Calu3 (cell line): Measurements from ENCODE around the gene MAST3. TPM values are rescaled to one million over a fixed set of nuclear protein-coding genes. Genes with fewer than 3 reads are reported as not detected.

Source experiments
- Bru-seq: library from RNA; stranded (reverse); fragments of 400-500 nt; gene quantifications from one replicate; lab custom pipeline; 2021; lab: Mats Ljungman, UMichigan
- BruChase-seq, 2 experiments: library from RNA; stranded (reverse); fragments of 400-500 nt; gene quantifications; one replicate each; lab custom pipeline; 2021; lab: Mats Ljungman, UMichigan
- BruUV-seq: library from RNA; stranded (reverse); fragments of 400-500 nt; replicated peaks from 2 replicates; lab custom pipeline; 2021; lab: Mats Ljungman, UMichigan
- CTCF ChIA-PET: fragments of 300-600 bp; sonication (Branson Sonifier 250); formaldehyde crosslinking; loops from one replicate; lab custom pipeline; 2022; ENCODE audit warnings: antibody characterized with exemption; lab: Charles Lee
- DNase-seq: peaks from one replicate; pipeline ENCODE4 v3.0.0; 2022
- H3K27ac Mint-ChIP-seq: one replicate; pipeline ENCODE4 v1.8.0; 2022; ENCODE audit warnings: mixed read lengths; ENCODE audit not compliant: unreplicated experiment
- H3K27me3 Mint-ChIP-seq: one replicate; pipeline ENCODE4 v1.8.0; 2022; ENCODE audit warnings: mixed read lengths; ENCODE audit not compliant: unreplicated experiment
- H3K36me3 Mint-ChIP-seq: one replicate; pipeline ENCODE4 v1.8.0; 2022; ENCODE audit warnings: mild to moderate bottlenecking, moderate library complexity, mixed read lengths; ENCODE audit not compliant: insufficient read depth, unreplicated experiment
- H3K4me1 Mint-ChIP-seq: one replicate; pipeline ENCODE4 v1.8.0; 2022; ENCODE audit warnings: mild to moderate bottlenecking, low read depth, mixed read lengths; ENCODE audit not compliant: unreplicated experiment
- H3K4me3 Mint-ChIP-seq: one replicate; pipeline ENCODE4 v1.8.0; 2022; ENCODE audit warnings: mild to moderate bottlenecking, low read depth, moderate library complexity, mixed read lengths; ENCODE audit not compliant: unreplicated experiment
- H3K9me3 Mint-ChIP-seq: one replicate; pipeline ENCODE4 v1.8.0; 2022; ENCODE audit warnings: low read depth, mixed read lengths; ENCODE audit not compliant: unreplicated experiment
- CTCF ChIP-seq: fragments of 200-600 bp; IDR thresholded peaks from one replicate; pipeline ENCODE4 v1.8.0; 2022; ENCODE audit warnings: antibody characterized with exemption; ENCODE audit not compliant: unreplicated experiment
- intact Hi-C: fragments of 100-400 bp; cut with micrococcal nuclease; formaldehyde crosslinking; loops from one replicate; pipeline ENCODE4 v1.10.0; 2022; ENCODE audit not compliant: unreplicated experiment
- long read RNA-seq: library from polyadenylated mRNA; stranded (forward); transcript quantifications from one replicate; pipeline ENCODE4 v2.0.0, GENCODE V29; 2022
- total RNA-seq: library from RNA; stranded (reverse); gene quantifications from 2 replicates; pipeline ENCODE4 v1.2.3, GENCODE V29; 2022

Gene MAST3
- 5.5 and 5.9 TPM in 2 replicates for total RNA-seq
- Bru-seq, nascent RNA, result percentile 33 among the genes with signal in this experiment
- BruChase-seq, experiment 1, labeled RNA remaining after a 6-hour chase, result percentile 39 among the genes with signal in this experiment
- BruChase-seq, experiment 2, labeled RNA remaining after a 2-hour chase, result percentile 40 among the genes with signal in this experiment
- long read RNA-seq, partial matches to known transcripts, result 7 of 10 reads
- long read RNA-seq, other reads (novel, unspliced or antisense), result 3 of 10 reads

DNA sequence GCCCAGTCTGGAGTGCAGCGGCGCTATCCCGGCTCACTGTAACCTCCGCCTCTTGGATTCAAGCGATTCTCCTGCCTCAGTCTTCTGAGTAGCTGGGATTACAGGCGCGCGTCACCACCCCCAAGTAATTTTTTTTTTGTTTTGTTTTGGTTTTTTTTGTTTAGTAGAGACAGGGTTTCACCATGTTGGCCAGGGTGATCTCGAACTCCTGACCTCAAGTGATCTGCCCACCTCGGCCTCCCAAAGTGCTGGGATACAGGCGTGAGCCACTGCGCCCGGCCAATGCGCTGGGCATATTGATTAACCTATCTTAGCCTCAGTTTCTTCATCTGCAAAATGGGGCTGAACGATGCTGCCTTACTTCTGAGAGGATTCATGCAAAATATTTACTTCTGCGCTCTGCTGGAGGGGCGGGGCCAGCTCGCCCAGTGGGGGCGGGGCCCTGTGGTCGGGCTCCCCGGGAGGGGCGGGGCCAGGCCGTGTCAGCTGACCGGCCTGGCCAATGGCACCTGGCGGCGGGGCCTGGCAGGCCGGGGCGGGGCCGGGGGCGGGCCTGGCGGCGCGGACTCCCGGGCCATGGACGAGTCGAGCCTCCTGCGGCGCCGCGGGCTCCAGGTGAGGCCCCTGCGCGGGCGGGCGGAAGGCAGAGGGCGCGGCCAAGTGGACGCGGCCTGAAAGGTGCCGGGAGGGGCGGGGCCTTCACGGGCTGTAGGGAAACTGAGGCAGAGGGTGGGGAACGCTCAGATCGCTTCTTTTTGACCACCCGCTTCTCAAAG, at the start of gene MAST3:
TSS of gene MAST3 (plus strand) at position 562 of the 776 bp plus-strand sequence. CDS start at position 577, 15 bp downstream.
- no peak within 1 kb of the TSS for H3K27ac Mint-ChIP-seq
- TF ChIP-seq CTCF, result no peak
- peaks cover 22% of the 10 kb centered on the region for H3K27me3 Mint-ChIP-seq
- no peaks in the 10 kb centered on the region for H3K4me1 Mint-ChIP-seq
- peak within 1 kb of the TSS; percentile 48 for H3K4me3 Mint-ChIP-seq
- H3K9me3 Mint-ChIP-seq, result no peaks in the 10 kb centered on the region
- CTCF ChIA-PET, result no interaction called here
- intact Hi-C loops, result no loop called here
- H3K36me3 Mint-ChIP-seq, result no peaks in the 10 kb centered on the region
- no TSS peak for BruUV-seq
- DNase-seq, result peak; percentile 91

- no peak overlapping the region for H3K4me3 Mint-ChIP-seq
- no peaks in the 10 kb centered on the region for H3K9me3 Mint-ChIP-seq
- CTCF ChIA-PET, result no interaction called here
Observed at GRCh38 chr19:18049385-18049784, 48.2 kb upstream of the MAST3 start.

GRCh38 chr19:18051887-18052286, 45.7 kb upstream of the MAST3 start:
- intact Hi-C loops, result no loop called here
- Mint-ChIP-seq H3K4me3 (no peak overlapping the region), H3K36me3 (no peaks in the 10 kb centered on the region), H3K9me3 (no peaks in the 10 kb centered on the region), H3K27me3 (peaks cover 20% of the 10 kb centered on the region), H3K27ac (no peak overlapping the region), H3K4me1 (peaks cover 8% of the 10 kb centered on the region)
- no peak for DNase-seq
- no TSS peak for BruUV-seq
- TF ChIP-seq CTCF, result no peak
- CTCF ChIA-PET, result no interaction called here

More at GRCh38 chr19:18049385-18049784, 48.2 kb upstream of the MAST3 start:
- no TSS peak for BruUV-seq
- no peak for DNase-seq
- no peak overlapping the region for H3K27ac Mint-ChIP-seq
- H3K36me3 Mint-ChIP-seq, result peaks cover 14% of the 10 kb centered on the region
- peaks cover 26% of the 10 kb centered on the region for H3K4me1 Mint-ChIP-seq
- H3K27me3 Mint-ChIP-seq, result peaks cover 20% of the 10 kb centered on the region
- TF ChIP-seq CTCF, result no peak
- intact Hi-C loops, result no loop called here

DNA sequence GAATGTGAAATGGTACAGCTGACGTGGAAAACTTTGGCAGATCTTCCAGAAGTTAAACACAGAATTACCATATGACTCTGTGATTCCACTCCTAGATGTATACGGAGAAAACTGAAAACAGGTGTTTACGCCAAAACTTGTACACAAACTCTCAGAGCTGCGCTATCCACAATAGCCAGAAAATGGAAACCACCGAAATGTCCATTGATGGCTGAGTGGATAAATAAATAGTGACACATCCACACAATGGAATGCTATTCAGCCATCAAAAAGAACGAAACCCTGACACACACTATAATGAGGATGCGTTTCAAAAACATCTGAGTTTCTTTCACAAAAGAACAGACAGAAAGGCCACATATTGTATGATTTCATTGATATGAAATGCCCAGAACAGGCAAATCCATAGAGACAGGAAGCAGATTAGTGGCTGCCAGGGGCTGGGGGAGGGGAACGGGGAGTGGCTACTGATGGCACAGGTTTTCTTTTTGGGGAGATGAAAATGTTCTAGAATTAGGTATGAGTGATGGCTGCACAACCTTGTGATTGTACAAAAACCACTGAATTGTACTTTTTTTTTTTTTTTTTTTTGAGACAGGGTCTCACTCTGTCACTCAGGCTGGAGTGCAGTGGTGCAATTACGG, 43.9 kb upstream of the MAST3 start:
- CTCF ChIA-PET, result no interaction called here
- no peaks in the 10 kb centered on the region for H3K9me3 Mint-ChIP-seq
- no TSS peak for BruUV-seq
- no peaks in the 10 kb centered on the region for H3K36me3 Mint-ChIP-seq
- intact Hi-C loops, result no loop called here
- H3K27me3 Mint-ChIP-seq, result peaks cover 20% of the 10 kb centered on the region
- DNase-seq, result no peak
- no peak for TF ChIP-seq CTCF
- no peak overlapping the region for H3K4me3 Mint-ChIP-seq
- H3K4me1 Mint-ChIP-seq, result peaks cover 16% of the 10 kb centered on the region
- H3K27ac Mint-ChIP-seq, result no peak overlapping the region
